Lung (tissue), 12 donors: Measurements from ENCODE around the gene RGS17. TPM values are rescaled to one million over a fixed set of nuclear protein-coding genes. Genes with fewer than 3 reads are reported as not detected.
"Not testable (repeated sequence)": the region's sequence is repeated elsewhere in the genome, so short reads cannot be mapped to it uniquely, and the experiment has no call there.

Experiments
- ATAC-seq: fragments of 200-7000 bp; cut with Tn5 transposase; one replicate; pipeline ENCODE4 v1.9.1; 2020; ENCODE audit warnings: moderate number of reproducible peaks; ENCODE audit not compliant: insufficient read depth, low FRiP score
- DNase-seq, 3 donors: peaks; one replicate each; pipeline ENCODE4 v3.0.0-alpha.2; 2013 to 2017
- H3K27ac ChIP-seq, 2 donors: one replicate each; pipeline ENCODE4 v1.5.1; 2013; ENCODE audit warnings: mild to moderate bottlenecking in 2 of 2, moderate library complexity in 2 of 2, control low read depth in 1 of 2, inconsistent platforms in 1 of 2, low read depth in 1 of 2, low read length in 1 of 2
- H3K27me3 ChIP-seq, 3 donors: one replicate each; pipeline ENCODE4 v1.5.1; 2013; ENCODE audit warnings: low read length in 2 of 3; ENCODE audit not compliant: control insufficient read depth in 3 of 3, insufficient read depth in 3 of 3
- H3K36me3 ChIP-seq, 4 donors: one replicate each; pipeline ENCODE4 v1.5.1; 2013; ENCODE audit warnings: low read length in 4 of 4, mild to moderate bottlenecking in 1 of 4, moderate library complexity in 1 of 4; ENCODE audit not compliant: control insufficient read depth in 4 of 4, insufficient read depth in 4 of 4
- H3K4me1 ChIP-seq, 5 donors: one replicate each; pipeline ENCODE4 v1.5.1; 2013; ENCODE audit warnings: low read length in 5 of 5, mild to moderate bottlenecking in 2 of 5, moderate library complexity in 1 of 5; ENCODE audit not compliant: control insufficient read depth in 5 of 5, insufficient read depth in 5 of 5
- H3K4me3 ChIP-seq: one replicate; pipeline ENCODE4 v1.5.1; 2013; ENCODE audit warnings: mild to moderate bottlenecking, control low read depth, moderate library complexity
- H3K9ac ChIP-seq, 2 donors: one replicate each; pipeline ENCODE4 v1.5.1; 2013; ENCODE audit warnings: low read length in 2 of 2, control low read depth in 1 of 2; ENCODE audit not compliant: insufficient read depth in 1 of 2
- H3K9me3 ChIP-seq, 4 donors: one replicate each; pipeline ENCODE4 v1.5.1; 2013; ENCODE audit warnings: low read length in 3 of 4, mild to moderate bottlenecking in 1 of 4, moderate library complexity in 1 of 4; ENCODE audit not compliant: control insufficient read depth in 4 of 4, insufficient read depth in 3 of 4
- CTCF ChIP-seq: IDR thresholded peaks from 2 replicates; pipeline ENCODE4 v1.5.1; 2012; ENCODE audit warnings: mild to moderate bottlenecking; ENCODE audit errors: control extremely low read depth, extremely low read depth
- WGBS, 2 donors: extraction: QIAGEN DNeasy Blood & Tissue Kit; methylation state at CpG; one replicate each; pipeline ENCODE4 v1.1.7; 2013; 5-methylcytosine and 5-hydroxymethylcytosine counted together
- polyA plus RNA-seq, 2 donors: library from polyadenylated mRNA; stranded (reverse); fragments of 200-250 nt; gene quantifications; one replicate each; pipeline ENCODE4 v1.2.1, GENCODE V29; 2013
- total RNA-seq, 2 donors: library from RNA; depleted of rRNA in 1 of 2; stranded (reverse); fragments of >200 nt in 1 of 2; gene quantifications; one replicate each; pipeline ENCODE4 v1.2.1, GENCODE V29; 2014 to 2021
- donor health status: control.
- donor health status: control.
- donor health status: Bipolar disorder and iron deficiency.
- donor health status: healthy.
- donor health status: DM: yes; HTN: yes; CAD: no.

RGS17 gene
- total and polyA plus RNA-seq, 4 donors, result 0.17 to 1.7 (median 0.41) TPM

- Histone ChIP-seq H3K9me3 (no peaks in the 10 kb centered on the region), H3K27me3 (no peaks in the 10 kb centered on the region), H3K4me1 (no peaks in the 10 kb centered on the region), H3K36me3 (no peaks in the 10 kb centered on the region), H3K9ac (no peak overlapping the region), H3K4me3 (no peak overlapping the region), H3K27ac (no peak overlapping the region)
- ATAC-seq (no peak), DNase-seq (no peak)
- no peak for TF ChIP-seq CTCF
- WGBS, 2 donors, result 41 to 69% methylated on average over 2 of the region's 2 CpGs
Observed at GRCh38 chr6:153140299-153140698, 9.2 kb upstream of the RGS17 start.

DNA sequence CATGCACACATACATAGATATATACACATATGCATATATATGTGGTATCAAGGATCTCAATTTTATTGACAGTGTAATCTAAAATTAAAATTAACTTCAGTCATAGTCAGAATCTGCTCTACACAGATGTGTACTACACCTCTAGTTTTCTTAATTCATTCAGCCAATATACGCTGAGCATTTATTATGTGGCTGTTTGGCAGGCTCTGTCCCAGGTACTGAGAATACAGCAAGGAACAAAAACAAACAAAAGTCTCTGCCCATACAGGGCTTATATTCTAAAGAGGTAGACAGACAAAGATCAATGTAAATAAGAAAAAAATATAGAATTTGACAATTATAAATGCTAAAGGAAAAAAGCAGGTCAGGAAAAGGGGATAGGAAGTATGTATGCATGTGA, 7.8 kb upstream of the RGS17 start:
- no peak overlapping the region for H3K27ac ChIP-seq
- DNase-seq (no peak), ATAC-seq (no peak)
- TF ChIP-seq CTCF, result no peak
- no peak overlapping the region for H3K9ac ChIP-seq
- no peaks in the 10 kb centered on the region for H3K27me3 ChIP-seq
- H3K36me3 ChIP-seq, result no peaks in the 10 kb centered on the region
- no peaks in the 10 kb centered on the region for H3K9me3 ChIP-seq
- WGBS, 2 donors, result 81 to 89% methylated on average over 1 of the region's 1 CpG
- H3K4me3 ChIP-seq, result no peak overlapping the region
- no peaks in the 10 kb centered on the region for H3K4me1 ChIP-seq

DNA sequence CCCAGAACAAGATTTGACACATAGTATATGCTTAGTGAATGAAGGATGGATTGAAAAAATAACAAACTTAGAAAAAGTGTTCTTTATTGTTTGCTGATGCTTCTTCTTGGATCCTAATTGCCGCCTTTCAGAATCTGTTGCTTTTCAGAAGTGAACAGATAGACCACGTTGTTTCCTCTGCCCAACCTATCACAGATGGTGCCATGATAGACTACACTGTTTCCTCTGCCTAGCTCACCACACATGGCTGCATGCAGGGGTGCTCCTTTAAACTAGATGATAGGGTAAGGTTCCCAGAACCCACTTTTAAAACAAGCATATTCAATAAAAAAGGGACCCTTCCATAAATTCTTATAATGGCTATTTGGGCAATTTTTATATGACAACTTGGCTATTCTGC, 4.6 kb upstream of the RGS17 start:
- Histone ChIP-seq H3K4me1 (peaks cover 0 to 6% (median 0%) of the 10 kb centered on the region in 5 donors), H3K9me3 (no peaks in the 10 kb centered on the region), H3K4me3 (no peak overlapping the region), H3K9ac (no peak overlapping the region), H3K27ac (no peak overlapping the region), H3K36me3 (no peaks in the 10 kb centered on the region), H3K27me3 (no peaks in the 10 kb centered on the region)
- WGBS, 2 donors, result 43 to 58% methylated on average over 2 of the region's 2 CpGs
- TF ChIP-seq CTCF, result no peak
- DNase-seq (no peak), ATAC-seq (no peak)

DNA sequence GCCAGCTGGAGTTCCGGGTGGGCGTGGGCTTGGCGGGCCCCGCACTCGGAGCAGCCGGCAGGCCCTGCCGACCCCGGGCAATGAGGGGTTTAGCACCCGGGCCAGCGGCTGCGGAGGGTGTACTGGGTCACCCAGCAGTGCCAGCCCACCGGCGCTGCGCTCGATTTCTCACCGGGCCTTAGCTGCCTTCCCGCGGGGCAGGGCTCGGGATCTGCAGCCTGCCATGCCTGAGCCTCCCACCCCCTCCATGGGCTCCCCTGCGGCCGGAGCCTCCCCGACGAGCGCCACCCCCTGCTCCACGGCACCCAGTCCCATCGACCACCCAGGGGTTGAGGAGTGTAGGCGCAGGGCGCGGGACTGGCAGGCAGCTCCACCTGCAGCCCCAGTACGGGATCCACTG, 2.6 kb upstream of the RGS17 start:
- Histone ChIP-seq H3K4me1 (peaks cover 0 to 17% (median 7%) of the 10 kb centered on the region in 5 donors), H3K27me3 (peaks cover 0 to 17% (median 8%) of the 10 kb centered on the region in 3 donors)
- H3K4me3 ChIP-seq, H3K36me3 ChIP-seq, H3K9me3 ChIP-seq, ATAC-seq, H3K9ac ChIP-seq, H3K27ac ChIP-seq, DNase-seq: not testable (repeated sequence)
- 97 to 98% methylated on average over 27 to 30 of the region's 30 CpGs for WGBS, 2 donors
